Activated naive CD4-positive, alpha-beta T cell treated with Interleukin-2 at 50 U/mL for 16 hours (primary cell): ENCODE measurements around the gene SLC38A11.

Experiments used
- DNase-seq: peaks from one replicate; pipeline ENCODE4 v3.0.0-alpha.2; 2020

Gene SLC38A11

GRCh38 chr2:164969909-164970690, 14.8 kb upstream of the SLC38A11 start:
- no peak for DNase-seq

DNA sequence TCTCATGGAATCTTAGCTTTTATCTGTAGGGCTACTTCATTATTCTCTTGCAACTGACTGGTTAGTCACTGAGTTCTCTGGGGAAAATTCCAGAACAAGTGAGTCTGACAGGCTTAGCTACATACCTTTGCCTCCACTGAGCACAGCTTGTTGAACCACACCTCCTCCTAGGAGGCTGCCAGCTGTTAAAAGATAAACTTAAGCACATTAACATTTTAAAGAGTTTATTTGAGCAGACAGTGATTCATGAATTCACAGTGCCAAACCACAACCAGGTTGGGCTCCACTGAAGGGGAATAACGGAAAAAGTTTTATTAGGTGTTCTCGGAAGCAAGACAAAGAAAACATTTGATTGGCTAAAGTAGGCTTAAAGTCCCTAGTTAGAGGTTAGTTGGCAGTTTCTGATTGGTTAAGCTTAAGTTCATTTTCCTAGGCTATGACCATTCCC, 12.5 kb upstream of the SLC38A11 start:
- DNase-seq, result no peak

DNA sequence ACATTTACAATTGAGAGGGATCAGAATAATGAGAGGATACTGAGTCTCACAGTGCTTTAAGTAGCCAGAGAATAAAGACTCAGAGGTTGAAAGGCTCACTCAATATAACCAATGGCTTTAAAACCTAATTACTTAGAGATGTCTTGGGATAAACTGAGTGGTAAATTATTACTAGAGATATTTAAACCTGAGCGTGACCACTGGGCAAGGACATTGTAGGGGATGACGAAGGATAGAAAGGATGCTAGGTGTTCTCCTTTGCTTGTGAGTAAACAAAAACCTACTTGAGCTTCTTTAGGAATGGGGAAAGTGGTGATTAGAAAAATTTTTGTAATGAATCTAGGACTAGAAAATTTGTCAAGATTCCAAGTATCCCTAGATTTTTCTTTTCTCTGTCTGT, 12.0 kb upstream of the SLC38A11 start:
- no peak for DNase-seq

DNA sequence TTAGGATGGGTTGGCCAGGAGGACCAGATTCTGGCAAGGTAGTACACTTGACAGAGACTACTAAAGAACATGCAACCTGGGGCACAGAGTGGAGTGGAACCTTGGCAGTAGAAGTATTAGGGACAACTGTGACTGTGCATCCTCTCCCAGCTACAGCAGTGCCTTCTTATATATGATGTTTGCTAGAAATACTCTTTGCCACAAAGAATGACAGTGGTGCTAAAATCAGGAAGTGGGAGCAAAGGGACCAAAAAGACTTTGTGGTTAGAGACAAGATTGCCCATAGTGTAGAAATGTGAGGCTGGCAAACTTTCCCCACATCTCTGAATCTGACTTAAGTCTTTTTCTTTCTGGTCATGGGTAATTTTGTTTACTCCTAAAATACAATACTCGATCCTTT, 9.4 kb upstream of the SLC38A11 start:
- DNase-seq, result no peak

DNA sequence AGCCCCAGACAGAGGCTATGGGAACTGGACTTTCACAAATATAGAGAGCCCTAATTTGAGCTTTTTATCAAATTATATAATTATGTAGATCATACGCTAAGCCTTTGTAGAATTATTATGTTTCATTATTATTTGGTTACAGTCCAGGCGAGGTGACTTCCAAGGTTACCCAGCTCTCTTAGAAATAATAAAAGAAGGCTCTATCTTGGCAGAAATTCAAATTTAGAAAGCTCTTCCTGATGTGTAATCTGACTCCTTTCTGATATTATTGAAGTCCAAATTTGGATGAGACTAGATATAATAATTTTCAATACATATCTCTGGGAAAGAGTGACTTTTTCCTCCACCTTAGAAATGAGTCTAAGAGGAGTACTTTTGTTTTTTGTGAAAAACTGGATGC, 4.8 kb upstream of the SLC38A11 start:
- no peak for DNase-seq

DNA sequence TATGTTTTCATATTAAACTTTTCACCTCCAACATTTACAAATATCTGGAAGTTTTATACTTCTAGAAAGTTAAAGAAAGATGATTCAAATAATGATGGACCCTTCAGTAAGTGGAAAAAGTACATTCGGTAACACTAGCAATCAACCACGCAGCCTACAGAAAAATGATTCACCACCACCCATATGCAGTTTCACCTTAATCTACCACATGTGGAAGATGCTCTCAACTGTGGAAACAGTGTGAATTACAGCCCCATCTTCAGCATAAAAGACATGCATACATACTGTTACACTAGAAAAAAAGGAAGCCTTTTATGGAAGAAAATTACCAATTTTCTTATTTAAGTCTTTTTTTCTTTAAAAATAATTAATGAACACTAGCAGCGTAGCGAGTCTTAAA, 1.1 kb downstream of the SLC38A11 start:
- no peak for DNase-seq

DNA sequence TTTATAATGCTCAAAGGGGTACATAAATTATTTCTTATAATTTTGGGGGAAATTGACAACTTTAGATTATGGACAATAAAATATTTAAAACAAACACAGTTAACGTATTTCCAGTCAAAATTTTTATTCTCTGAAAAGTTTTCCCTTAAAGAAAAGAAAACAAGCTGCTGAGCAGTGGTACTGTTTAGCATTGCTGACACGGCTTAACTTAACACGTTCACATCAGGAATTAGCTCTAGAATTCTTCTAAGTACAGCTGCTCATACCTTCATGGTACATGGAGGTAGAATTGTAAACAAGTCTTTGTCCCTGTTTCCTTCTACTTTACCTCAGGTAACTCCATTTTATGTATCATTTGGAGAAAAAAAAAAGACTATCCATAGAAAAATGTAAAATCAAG, 2.0 kb downstream of the SLC38A11 start:
- no peak for DNase-seq

- DNase-seq, result no peak
These were observed 3.1 kb downstream of the SLC38A11 start for GRCh38 chr2:164952057-164952702.

DNA sequence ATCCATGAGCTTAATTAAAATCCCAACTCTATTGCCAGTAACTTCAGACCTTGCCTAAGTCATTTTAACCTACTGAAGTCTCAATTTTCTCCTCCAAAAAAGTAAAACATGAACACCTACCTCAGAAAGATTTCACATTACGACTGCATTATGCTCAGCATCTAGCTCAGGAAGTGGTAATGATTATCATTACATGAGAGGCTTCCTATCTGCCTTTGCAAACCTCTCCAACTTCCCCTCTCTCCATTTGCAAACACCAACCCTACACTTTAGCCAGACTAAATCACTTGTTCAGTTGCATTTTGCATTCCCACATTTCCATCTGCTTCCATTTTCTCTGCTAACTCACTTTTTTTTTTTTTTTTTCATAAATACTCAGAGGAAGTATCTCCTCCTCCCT, 6.8 kb downstream of the SLC38A11 start:
- no peak for DNase-seq

DNA sequence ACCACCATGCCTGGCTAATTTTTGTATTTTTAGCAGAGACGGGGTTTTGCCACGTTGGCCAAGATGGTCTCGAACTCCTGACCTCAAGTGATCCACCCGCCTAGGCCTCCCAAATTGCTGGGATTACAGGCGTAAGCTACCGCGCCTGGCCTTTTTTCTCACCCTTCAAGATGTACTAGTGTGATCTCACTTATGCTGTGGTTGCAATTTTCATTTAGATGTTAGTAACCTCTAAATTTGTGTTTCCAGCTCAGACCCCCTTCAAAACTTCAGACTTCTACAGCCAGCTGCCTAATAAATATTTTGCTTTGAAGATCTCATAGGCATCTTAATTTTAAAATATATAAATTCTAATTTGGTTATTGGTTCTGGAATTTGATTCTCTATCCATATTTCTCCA, 8.0 kb downstream of the SLC38A11 start:
- DNase-seq, result no peak

GRCh38 chr2:164943289-164943688, 12.0 kb downstream of the SLC38A11 start:
- DNase-seq, result no peak

- DNase-seq, result no peak
These were observed 17.4 kb downstream of the SLC38A11 start for GRCh38 chr2:164937864-164938401.

DNA sequence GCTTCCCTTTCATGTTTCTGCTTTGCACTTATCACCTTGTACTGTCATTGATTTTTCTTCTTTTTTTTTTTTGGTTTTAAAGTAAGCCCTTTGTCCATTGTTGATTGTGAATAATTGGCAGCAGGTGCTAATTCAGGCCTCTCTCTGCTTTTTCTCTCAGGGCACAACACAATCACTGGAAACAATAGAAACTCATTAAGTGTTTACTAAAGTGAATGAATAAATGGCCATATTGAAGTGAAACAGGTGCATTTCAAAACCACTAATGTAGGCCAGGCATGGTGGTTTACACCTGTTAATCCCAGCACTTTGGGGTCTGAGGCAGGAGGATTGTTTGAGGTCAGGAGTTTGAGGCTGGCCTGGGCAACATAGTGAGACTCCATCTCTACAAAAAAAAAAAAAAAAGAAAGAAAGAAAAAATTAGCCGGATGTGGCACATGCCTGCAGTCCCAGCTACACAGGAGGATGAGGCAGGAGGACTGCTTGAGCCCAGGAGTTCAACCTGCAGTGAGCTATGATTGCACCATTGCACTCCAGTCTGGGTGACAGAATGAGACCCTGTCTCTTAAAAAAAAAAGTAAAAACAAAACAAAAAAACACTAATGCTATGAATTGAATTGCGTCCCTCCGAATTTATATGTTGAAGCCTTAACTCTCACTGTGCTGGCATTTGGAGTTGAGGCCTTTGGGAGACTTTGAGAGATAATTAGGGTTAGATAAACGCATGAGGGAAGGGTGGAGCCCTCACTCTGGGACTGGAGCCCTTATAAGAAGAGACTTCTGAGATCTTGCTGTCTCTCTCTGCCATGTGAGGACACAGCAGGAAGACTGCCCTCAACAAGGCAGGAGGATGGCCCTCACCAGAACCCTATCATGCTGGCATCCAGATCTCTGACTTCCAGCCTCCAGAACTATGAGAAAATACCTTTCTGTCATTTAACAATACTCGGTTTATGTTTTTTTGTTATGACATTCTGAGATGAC, 19.9 kb downstream of the SLC38A11 start:
- DNase-seq, result no peak

DNA sequence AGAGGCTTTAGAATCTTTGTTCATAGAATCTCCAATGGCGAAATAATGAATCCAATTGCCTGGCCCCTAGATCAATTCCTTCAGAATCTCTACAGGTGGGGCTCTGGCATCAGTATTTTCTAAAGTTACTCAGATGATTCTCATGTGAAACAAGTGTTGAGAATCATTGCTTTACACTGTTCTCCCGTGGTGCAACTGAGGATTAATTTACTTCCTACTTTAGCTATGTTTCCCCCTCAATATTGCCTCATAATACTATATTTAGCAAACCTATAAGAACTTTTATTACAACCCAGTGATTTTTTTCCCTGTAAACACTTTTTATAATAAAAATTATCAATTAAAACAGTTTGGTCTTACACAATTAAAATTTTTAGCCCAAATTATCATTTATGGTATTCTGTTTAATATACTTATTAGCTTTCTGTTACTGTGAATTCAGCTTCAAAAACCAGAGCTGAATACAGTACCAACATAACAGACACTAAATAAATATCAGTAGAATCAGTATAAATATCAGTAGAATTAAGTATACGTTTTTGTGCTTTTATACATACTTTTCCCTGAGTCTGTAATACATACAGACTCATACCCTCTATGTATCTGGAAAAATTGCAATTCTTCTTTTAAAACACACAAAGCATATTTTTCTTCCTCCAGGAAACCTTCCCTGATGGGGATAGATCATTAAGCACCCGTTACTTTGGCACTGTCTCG, 20.8 kb downstream of the SLC38A11 start:
- no peak for DNase-seq

- no peak for DNase-seq
These were observed 21.6 kb downstream of the SLC38A11 start for GRCh38 chr2:164933671-164934189.

DNA sequence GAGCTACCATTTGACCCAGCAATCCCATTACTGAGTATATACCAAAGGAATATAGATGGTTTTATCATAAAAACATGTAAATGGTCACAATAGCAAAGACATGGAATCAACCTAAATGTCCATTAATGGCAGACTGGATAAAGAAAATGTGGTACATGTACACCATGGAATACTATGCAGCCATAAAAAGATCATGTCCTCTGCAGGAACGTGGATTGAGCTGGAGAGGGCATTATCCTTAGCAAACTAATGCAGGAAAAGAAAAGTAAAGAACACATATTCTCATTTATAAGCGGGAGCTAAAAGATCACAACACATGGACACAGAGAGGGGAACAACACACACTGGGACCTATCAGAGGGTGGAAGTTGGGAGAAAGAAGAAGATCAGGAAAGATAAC, 22.9 kb downstream of the SLC38A11 start:
- no peak for DNase-seq

DNA sequence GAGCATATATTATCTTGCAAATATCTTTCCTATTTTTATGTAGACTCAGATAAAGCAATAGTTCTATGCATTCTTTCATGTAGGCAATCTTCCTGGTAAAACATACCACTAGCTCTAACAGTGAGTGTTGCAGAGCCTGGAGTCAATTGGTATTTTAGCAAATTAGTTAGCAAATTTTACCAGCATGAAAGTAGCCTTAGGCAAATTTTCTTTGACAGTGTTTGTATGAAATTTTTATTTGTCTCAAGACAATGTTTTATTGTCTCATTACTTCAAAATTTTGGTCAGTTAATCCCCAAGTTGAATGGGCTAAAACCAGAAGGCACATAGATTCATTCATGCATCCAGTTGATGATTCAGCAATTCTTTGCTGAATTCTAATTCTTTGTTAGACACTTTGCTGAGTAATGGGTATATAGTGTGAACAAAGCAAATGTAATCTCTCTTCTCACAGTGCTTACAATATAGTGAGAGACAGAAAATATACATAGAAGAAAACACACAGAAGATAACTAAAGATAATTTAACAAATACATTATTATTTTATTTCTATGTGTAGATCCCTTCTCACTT, 27.1 kb downstream of the SLC38A11 start:
- no peak for DNase-seq

- no peak for DNase-seq
These were observed 33.2 kb downstream of the SLC38A11 start for GRCh38 chr2:164922134-164922533.

- no peak for DNase-seq
These were observed 34.9 kb downstream of the SLC38A11 start for GRCh38 chr2:164920430-164920829.

DNA sequence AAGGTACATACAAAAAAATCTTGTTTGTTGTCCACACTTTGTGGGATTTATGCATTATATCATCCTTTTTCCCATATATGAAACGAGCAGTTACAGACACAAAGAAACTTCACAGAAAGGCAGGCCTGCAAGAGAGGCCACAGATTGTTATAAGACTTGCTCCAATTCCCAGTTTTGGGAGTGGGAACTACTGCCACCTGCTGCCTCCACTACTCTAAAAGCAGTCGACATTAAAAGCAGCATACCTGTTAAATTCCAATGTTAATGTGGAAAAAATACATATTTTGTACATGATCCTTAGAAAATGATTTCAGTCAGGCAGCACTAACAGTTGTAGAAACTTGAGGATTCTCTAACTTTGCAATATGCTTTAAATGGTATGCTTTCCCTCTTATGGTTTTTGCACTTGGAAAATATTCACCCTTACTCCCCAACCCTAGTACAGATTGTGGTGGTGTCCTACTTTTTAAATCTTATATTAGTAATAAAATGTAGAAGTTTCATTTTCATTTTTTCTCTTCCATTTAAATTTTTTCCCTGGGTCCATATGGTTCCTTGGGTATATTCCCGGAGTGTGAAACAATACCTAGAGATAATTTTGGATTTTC, 37.9 kb downstream of the SLC38A11 start:
- no peak for DNase-seq

DNA sequence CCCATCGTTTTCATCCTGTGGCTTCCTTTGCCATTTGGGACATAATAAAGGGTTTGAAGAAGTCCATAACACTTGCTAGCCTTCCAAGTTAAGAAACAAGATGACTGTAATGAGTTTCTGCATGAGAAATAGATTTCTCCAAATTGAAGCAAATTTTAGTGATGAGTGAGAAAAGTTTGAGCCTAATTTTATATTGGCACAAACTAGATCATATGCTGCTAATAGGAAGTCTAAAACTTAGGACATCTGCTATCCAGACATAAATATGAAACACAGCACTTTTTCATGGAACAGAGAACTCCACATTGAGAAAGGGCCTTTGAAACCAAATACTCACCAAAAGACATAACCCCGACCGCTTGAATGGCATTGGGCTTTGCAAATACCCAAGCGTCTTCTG, 39.8 kb downstream of the SLC38A11 start:
- DNase-seq, result no peak
